ENCODE results near the gene AKT3. TPM values are rescaled to one million over a fixed set of nuclear protein-coding genes. Genes with fewer than 3 reads are reported as not detected.

AKT3 gene
- total and polyA plus RNA-seq, 2 experiments from 2014 or later: 4.5 to 18.5 TPM

DNA sequence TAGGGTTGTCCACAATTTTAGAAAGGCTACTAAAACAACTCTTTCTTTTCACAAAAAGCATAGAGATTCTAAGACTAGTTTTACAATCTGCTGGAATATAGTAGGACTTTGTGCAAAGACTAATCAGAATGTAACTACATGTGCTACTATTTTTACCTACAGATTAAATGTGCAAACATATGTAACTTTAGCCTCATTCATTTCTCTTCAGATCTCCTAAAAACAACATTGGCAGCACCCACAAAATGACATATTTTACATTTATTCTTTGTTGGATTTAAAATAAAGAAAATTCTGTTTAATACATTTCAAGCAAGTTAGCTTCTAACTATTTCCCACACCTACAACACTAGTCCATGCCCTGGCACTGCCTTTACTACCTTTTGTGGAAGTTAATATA, 292.2 kb downstream of the AKT3 start:
- no peaks in the 10 kb centered on the region for H3K36me3 ChIP-seq (ENCODE audit: insufficient read depth)
- Mint-ChIP-seq H3K4me3 (no peak overlapping the region), H3K27ac (no peak overlapping the region), H3K27me3 (ENCODE audit: insufficient read depth, low read depth, poor library complexity) (no peaks in the 10 kb centered on the region), H3K9me3 (peaks cover 6% of the 10 kb centered on the region; the same call in 1 of the 3 replicates), H3K36me3 (ENCODE audit: low read depth) (peaks cover 13% of the 10 kb centered on the region), H3K4me1 (peaks cover 11% of the 10 kb centered on the region)
- no peaks in the 10 kb centered on the region for H3K79me2 ChIP-seq (replicated peaks; ENCODE audit: insufficient read depth)
- H3F3A ChIP-seq (replicated peaks; ENCODE audit: low read depth): no peaks in the 10 kb centered on the region
- H3K4me3 ChIP-seq: no peak overlapping the region
- ATAC-seq: no peak
- no peak overlapping the region for H3K27ac ChIP-seq (ENCODE audit: low read depth)
- H3K27me3 ChIP-seq (ENCODE audit: insufficient read depth): no peaks in the 10 kb centered on the region
- H4K20me1 ChIP-seq (replicated peaks; ENCODE audit: insufficient read depth): no peaks in the 10 kb centered on the region
- H2AFZ ChIP-seq: no peak overlapping the region
- H3K4me2 ChIP-seq: no peak overlapping the region
- H3K4me1 ChIP-seq (ENCODE audit: insufficient read depth): no peaks in the 10 kb centered on the region
- no peak for TF ChIP-seq ZNF331 (CRISPR knock-in tag; IDR thresholded peaks at IDR 0.05; ENCODE audit: low read depth)
- no peak for TF ChIP-seq STAT1 (IDR thresholded peaks at IDR 0.05; ENCODE audit: unreplicated experiment)
- TF ChIP-seq ZNF114 (CRISPR knock-in tag; IDR thresholded peaks at IDR 0.05): no peak
- no peak for TF ChIP-seq NANOG (IDR thresholded peaks at IDR 0.05; ENCODE audit: borderline replicate concordance)
- TF ChIP-seq JUNB (IDR thresholded peaks at IDR 0.05; ENCODE audit: unreplicated experiment): no peak
- TF ChIP-seq POLR2AphosphoS5 (IDR thresholded peaks at IDR 0.05; ENCODE audit: low read depth): no peak
- TF ChIP-seq EZH2phosphoT487 (IDR thresholded peaks at IDR 0.05; ENCODE audit: unreplicated experiment): no peak
- no peak for TF ChIP-seq EZH2 (IDR thresholded peaks at IDR 0.05; ENCODE audit: low read depth, unreplicated experiment)
- TF ChIP-seq, protein P1, sequence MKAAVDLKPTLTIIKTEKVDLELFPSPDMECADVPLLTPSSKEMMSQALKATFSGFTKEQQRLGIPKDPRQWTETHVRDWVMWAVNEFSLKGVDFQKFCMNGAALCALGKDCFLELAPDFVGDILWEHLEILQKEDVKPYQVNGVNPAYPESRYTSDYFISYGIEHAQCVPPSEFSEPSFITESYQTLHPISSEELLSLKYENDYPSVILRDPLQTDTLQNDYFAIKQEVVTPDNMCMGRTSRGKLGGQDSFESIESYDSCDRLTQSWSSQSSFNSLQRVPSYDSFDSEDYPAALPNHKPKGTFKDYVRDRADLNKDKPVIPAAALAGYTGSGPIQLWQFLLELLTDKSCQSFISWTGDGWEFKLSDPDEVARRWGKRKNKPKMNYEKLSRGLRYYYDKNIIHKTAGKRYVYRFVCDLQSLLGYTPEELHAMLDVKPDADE (IDR thresholded peaks at IDR 0.05): no peak
- TF ChIP-seq, protein P2, sequence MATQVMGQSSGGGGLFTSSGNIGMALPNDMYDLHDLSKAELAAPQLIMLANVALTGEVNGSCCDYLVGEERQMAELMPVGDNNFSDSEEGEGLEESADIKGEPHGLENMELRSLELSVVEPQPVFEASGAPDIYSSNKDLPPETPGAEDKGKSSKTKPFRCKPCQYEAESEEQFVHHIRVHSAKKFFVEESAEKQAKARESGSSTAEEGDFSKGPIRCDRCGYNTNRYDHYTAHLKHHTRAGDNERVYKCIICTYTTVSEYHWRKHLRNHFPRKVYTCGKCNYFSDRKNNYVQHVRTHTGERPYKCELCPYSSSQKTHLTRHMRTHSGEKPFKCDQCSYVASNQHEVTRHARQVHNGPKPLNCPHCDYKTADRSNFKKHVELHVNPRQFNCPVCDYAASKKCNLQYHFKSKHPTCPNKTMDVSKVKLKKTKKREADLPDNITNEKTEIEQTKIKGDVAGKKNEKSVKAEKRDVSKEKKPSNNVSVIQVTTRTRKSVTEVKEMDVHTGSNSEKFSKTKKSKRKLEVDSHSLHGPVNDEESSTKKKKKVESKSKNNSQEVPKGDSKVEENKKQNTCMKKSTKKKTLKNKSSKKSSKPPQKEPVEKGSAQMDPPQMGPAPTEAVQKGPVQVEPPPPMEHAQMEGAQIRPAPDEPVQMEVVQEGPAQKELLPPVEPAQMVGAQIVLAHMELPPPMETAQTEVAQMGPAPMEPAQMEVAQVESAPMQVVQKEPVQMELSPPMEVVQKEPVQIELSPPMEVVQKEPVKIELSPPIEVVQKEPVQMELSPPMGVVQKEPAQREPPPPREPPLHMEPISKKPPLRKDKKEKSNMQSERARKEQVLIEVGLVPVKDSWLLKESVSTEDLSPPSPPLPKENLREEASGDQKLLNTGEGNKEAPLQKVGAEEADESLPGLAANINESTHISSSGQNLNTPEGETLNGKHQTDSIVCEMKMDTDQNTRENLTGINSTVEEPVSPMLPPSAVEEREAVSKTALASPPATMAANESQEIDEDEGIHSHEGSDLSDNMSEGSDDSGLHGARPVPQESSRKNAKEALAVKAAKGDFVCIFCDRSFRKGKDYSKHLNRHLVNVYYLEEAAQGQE (IDR thresholded peaks at IDR 0.05; ENCODE audit: unreplicated experiment): no peak
- H3K9me2 ChIP-seq (ENCODE audit: insufficient read depth): no peaks in the 10 kb centered on the region
- DNase-seq (ENCODE audit: low spot score): no peak

DNA sequence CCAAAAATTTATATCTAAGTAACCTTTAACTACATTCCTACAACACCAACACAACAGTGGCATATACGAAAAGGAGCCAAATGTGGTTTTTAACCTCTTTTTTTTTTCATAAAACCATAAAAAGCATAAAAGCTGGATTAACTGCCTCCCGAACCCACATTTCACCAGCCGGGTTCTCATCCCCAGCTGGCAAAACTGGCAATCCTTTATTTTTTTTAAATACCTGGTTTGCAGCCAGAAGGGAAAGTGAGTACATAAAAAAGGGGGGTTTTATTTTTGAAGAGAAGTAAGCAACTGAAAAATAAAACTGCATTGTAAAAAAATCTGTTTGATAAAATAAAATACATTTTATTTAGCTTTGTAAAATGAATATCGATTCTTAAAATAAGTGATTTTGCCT, 295.4 kb downstream of the AKT3 start:
- Histone ChIP-seq H4K20me1 (replicated peaks; ENCODE audit: insufficient read depth) (no peaks in the 10 kb centered on the region), H3K4me3 (no peak overlapping the region), H2AFZ (no peak overlapping the region), H3F3A (replicated peaks; ENCODE audit: low read depth) (no peaks in the 10 kb centered on the region), H3K27me3 (ENCODE audit: insufficient read depth) (no peaks in the 10 kb centered on the region), H3K27ac (ENCODE audit: low read depth) (no peak overlapping the region), H3K36me3 (ENCODE audit: insufficient read depth) (no peaks in the 10 kb centered on the region), H3K9me2 (ENCODE audit: insufficient read depth) (no peaks in the 10 kb centered on the region), H3K79me2 (replicated peaks; ENCODE audit: insufficient read depth) (no peaks in the 10 kb centered on the region), H3K4me1 (ENCODE audit: insufficient read depth) (no peaks in the 10 kb centered on the region), H3K4me2 (no peak overlapping the region)
- ATAC-seq: no peak
- Mint-ChIP-seq H3K4me1 (peaks cover 11% of the 10 kb centered on the region), H3K27me3 (ENCODE audit: insufficient read depth, low read depth, poor library complexity) (no peaks in the 10 kb centered on the region), H3K9me3 (no peaks in the 10 kb centered on the region), H3K4me3 (no peak overlapping the region), H3K27ac (no peak overlapping the region), H3K36me3 (ENCODE audit: low read depth) (no peaks in the 10 kb centered on the region)
- DNase-seq (ENCODE audit: low spot score): no peak
- TF ChIP-seq ZNF331 (CRISPR knock-in tag; IDR thresholded peaks at IDR 0.05; ENCODE audit: low read depth) (no peak), CTCF (conservative IDR thresholded peaks at IDR 0.05; ENCODE audit: low read depth in 2 of 2) (no peak), JUNB (IDR thresholded peaks at IDR 0.05; ENCODE audit: unreplicated experiment) (no peak), CREB1 (CRISPR knock-in tag; IDR thresholded peaks at IDR 0.05; ENCODE audit: low read depth) (no peak), EZH2phosphoT487 (IDR thresholded peaks at IDR 0.05; ENCODE audit: unreplicated experiment) (no peak)
- TF ChIP-seq, protein P1 (IDR thresholded peaks at IDR 0.05): no peak
- TF ChIP-seq, protein P2 (IDR thresholded peaks at IDR 0.05; ENCODE audit: unreplicated experiment): no peak

All from GM23338 (cell line).